SK-N-MC (cell line): ENCODE measurements around the gene RPL39.

Experiments
- EZH2 ChIP-seq: fragments of 200-600 bp; sonication (generic); IDR thresholded peaks from one replicate; pipeline ENCODE4 v1.6.1; 2017; ENCODE audit warnings: antibody characterized with exemption
- POLR2AphosphoS5 ChIP-seq: IDR thresholded peaks from 2 replicates; pipeline ENCODE4 v1.6.1; 2012; ENCODE audit warnings: mild to moderate bottlenecking, low read depth, low read length, borderline replicate concordance

DNA sequence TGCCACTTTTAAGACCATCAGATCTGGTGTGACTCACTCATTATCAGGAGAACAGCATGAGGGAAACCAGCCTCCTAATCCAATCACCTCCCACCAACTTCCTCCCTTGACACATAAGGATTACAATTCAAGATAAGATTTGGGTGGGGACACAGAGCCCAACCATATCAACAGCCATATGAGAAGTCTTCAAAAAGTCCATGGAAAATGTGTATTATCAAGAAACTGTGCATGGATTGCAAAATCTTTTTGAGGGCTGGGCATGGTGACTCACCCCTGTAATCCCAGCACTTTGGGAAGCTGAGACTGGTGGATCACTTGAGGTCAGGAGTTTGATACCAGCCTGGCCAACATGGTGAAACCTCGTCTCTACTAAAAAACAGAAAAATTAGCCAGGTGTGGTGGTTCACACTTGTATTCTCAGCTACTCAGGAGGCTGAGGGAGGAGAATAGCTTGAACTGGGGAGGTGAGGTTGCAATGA lies 17.8 kb upstream of the RPL39 start:
- TF ChIP-seq POLR2AphosphoS5 (no peak), EZH2 (no peak)
